A549 (cell line): Measurements from ENCODE around the gene PREX1.

Experiments used
- ESRRA ChIP-seq: fragments of 150-350 bp; IDR thresholded peaks from 2 replicates; pipeline ENCODE4 v1.6.1; 2014; ENCODE audit warnings: mild to moderate bottlenecking, low read length, borderline replicate concordance
- NFE2L2 ChIP-seq: fragments of 150-350 bp; conservative IDR thresholded peaks from 2 replicates; pipeline ENCODE4 v1.6.1; 2014; ENCODE audit warnings: low read length
- POLR2A ChIP-seq: IDR thresholded peaks from 2 replicates; pipeline ENCODE4 v1.6.1; 2012; ENCODE audit warnings: mild to moderate bottlenecking, low read length
- POLR2AphosphoS2 ChIP-seq: conservative IDR thresholded peaks from 2 replicates; pipeline ENCODE4 v1.6.1; 2012; ENCODE audit warnings: low read length, improper control_type of control experiment, inconsistent platforms
- TF ChIP-seq, protein P1 (sequence below): IDR thresholded peaks from 2 replicates; pipeline ENCODE4 v1.6.1; 2012

DNA sequence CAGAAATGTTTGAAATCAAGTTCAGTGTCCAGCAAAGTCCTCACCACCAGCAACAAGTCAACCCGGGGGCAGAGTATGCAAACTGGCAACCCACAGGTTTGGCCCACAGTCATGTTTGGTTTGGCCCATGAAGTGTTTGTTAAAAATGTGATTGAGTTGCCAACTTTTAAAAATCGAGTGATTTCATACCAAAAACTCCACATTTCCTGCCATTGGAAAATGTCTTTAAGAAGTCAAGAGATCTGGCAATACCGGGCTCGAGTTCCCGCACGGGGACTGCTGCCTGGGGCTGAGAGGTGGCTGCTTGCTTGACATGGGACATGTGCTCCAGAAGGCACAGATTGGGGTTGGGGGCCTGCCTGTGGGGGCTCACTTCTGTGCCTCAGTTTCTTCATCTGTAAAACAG is 36.1 kb downstream of the PREX1 start:
- no peak for TF ChIP-seq NFE2L2
- TF ChIP-seq POLR2A, result no peak
- TF ChIP-seq, protein P1, sequence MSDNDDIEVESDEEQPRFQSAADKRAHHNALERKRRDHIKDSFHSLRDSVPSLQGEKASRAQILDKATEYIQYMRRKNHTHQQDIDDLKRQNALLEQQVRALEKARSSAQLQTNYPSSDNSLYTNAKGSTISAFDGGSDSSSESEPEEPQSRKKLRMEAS, result no peak
- no peak for TF ChIP-seq POLR2AphosphoS2
- no peak for TF ChIP-seq ESRRA
